AG04450 (cell line): ENCODE results near the gene MYO1A. TPM values are rescaled to one million over a fixed set of nuclear protein-coding genes. Genes with fewer than 3 reads are reported as not detected.

Experiments used
- CTCF ChIA-PET: fragments of 300-600, 350-600 bp; formaldehyde crosslinking; extraction: SDS; loops from one replicate; lab custom pipeline; 2022; ENCODE audit warnings: antibody characterized with exemption, inconsistent platforms; lab: Charles Lee
- POLR2A ChIA-PET: fragments of 350-600 bp; formaldehyde crosslinking; extraction: SDS; loops from one replicate; lab custom pipeline; 2021; ENCODE audit warnings: antibody characterized with exemption, inconsistent platforms; lab: Yijun Ruan, JAX
- DNase-seq: peaks from one replicate; pipeline ENCODE4 v3.0.0-alpha.2; 2011; ENCODE audit warnings: low read depth, low spot score
- H3K27ac ChIP-seq: one replicate; pipeline ENCODE4 v1.5.1; 2012; ENCODE audit warnings: low read depth, low read length, control low read depth
- H3K27me3 ChIP-seq: one replicate; pipeline ENCODE4 v1.6.0; 2012; ENCODE audit warnings: low read length; ENCODE audit not compliant: control insufficient read depth, insufficient read depth
- H3K4me3 ChIP-seq: 2 replicates; pipeline ENCODE4 v1.5.1; 2011; ENCODE audit warnings: mild to moderate bottlenecking, low read depth, low read length, control low read depth
- H3K9me3 ChIP-seq: 2 replicates; pipeline ENCODE4 v1.5.1; 2012; ENCODE audit warnings: low read length; ENCODE audit not compliant: control insufficient read depth, insufficient read depth
- polyA plus RNA-seq: library from polyadenylated mRNA; depleted of rRNA; stranded (reverse); fragments of >200 nt; gene quantifications from 2 replicates; pipeline ENCODE4 v1.2.3, GENCODE V29; 2011
- TF ChIP-seq, protein P1 (sequence below): IDR thresholded peaks from 2 replicates; pipeline ENCODE4 v1.5.1; 2011; ENCODE audit warnings: low read depth, low read length, control low read depth, inconsistent platforms

The MYO1A gene
- polyA plus RNA-seq, 1 experiment, result not detected

GRCh38 chr12:56993346-56993745 lies 56.6 kb downstream of the MYO1A start:
- Histone ChIP-seq H3K4me3 (no peak overlapping the region), H3K27ac (no peak overlapping the region), H3K9me3 (no peaks in the 10 kb centered on the region), H3K27me3 (peaks cover 3% of the 10 kb centered on the region)
- POLR2A ChIA-PET, result no interaction called here
- TF ChIP-seq, protein P1, sequence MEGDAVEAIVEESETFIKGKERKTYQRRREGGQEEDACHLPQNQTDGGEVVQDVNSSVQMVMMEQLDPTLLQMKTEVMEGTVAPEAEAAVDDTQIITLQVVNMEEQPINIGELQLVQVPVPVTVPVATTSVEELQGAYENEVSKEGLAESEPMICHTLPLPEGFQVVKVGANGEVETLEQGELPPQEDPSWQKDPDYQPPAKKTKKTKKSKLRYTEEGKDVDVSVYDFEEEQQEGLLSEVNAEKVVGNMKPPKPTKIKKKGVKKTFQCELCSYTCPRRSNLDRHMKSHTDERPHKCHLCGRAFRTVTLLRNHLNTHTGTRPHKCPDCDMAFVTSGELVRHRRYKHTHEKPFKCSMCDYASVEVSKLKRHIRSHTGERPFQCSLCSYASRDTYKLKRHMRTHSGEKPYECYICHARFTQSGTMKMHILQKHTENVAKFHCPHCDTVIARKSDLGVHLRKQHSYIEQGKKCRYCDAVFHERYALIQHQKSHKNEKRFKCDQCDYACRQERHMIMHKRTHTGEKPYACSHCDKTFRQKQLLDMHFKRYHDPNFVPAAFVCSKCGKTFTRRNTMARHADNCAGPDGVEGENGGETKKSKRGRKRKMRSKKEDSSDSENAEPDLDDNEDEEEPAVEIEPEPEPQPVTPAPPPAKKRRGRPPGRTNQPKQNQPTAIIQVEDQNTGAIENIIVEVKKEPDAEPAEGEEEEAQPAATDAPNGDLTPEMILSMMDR, result no peak
- CTCF ChIA-PET, result interaction anchor here (0.6 to 2.7 kb wide), 2 partner anchors 8 to 311 kb away, joined by 3 to 17 read pairs; no protein-coding TSS in a partner anchor
- no peak for DNase-seq

DNA sequence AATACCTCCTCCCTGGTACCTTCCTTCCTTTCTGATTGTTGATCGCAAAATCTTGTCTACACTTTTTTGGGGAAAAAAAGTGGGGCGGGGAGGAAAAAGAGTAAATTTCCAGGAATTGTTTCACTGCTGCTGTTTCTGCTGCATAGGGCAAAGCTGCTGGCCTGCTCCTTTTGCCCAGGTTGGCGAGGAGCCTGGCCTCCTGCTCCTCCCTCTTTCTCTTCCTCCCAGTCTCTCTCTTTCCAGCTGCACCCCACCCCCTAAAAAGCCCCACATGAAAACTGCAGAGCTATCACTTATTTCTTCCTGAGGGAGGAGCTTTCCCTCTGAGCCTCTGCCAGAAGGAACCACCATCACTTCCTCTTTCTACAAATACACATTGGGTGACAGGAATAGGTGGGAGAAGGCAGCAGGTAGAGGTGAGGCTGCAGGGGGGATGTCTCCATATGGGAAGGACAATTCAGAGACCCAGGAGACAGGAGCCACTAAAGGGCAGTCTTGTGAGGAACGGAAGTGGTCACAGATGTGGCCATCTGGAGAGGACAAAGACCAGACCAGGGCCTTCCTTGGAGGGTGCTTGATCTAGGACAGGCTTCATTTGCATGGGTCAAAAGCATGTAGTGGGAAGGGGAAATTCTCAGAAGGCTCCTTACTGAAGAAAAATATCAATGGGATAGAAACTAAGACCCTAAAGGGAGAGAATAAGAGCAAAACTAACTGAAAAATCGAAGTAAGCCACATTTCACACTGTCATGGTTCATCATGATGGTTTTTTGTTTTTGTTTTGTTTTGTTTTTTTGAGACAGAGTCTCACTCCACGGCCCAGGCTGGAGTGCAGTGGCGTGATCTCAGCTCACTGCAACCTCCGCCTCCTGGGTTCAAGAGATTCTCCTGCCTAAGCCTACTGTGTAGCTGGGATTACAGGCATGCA lies 58.3 kb downstream of the MYO1A start:
- TF ChIP-seq, protein P1, result no peak
- H3K4me3 ChIP-seq, result no peak overlapping the region
- POLR2A ChIA-PET, result no interaction called here
- H3K9me3 ChIP-seq, result no peaks in the 10 kb centered on the region
- no peak overlapping the region for H3K27ac ChIP-seq
- peaks cover 5% of the 10 kb centered on the region for H3K27me3 ChIP-seq
- DNase-seq, result no peak
- CTCF ChIA-PET, result interaction anchor here (1.0 to 2.7 kb wide), 3 partner anchors 10 to 234 kb away, joined by 3 to 17 read pairs (median 4); no protein-coding TSS in a partner anchor

DNA sequence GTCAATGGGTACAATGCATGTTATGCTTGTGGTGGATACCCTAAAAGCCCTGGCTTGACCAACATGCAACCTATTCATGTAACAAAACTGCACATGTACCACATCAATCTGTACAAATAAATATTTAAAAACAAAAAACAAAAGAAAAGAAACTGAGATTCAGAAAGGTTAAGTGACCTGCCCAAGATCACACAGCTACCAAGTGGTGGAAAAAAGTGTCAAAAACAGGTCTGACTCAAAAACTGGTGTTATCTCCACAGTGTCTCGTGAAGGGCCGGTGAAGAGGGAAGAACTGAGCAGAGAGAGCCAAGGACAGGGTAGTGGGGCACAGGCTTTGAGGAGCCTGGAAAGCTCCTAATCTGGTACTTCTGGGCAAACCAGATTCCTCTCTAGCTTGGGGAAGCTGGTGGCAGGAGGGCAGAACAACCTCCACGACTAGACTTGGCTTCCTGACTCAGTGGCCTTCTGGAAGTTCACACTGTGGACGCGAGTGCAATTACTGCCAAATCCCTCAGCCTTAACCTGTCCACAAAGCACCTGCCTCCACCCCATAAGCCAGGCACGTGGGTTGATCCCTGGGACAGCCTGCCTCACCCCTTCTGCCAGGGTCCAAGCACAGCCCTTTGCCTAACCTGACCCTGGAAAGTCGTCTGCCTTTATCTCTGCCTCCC lies 59.1 kb downstream of the MYO1A start:
- Histone ChIP-seq H3K27ac (no peak overlapping the region), H3K9me3 (no peaks in the 10 kb centered on the region), H3K27me3 (peaks cover 5% of the 10 kb centered on the region), H3K4me3 (no peak overlapping the region)
- ChIA-PET CTCF (interaction anchor here (1.0 kb wide), 1 partner anchor 11 kb away, joined by 3 read pairs; no protein-coding TSS in a partner anchor), POLR2A (no interaction called here)
- DNase-seq, result no peak
- TF ChIP-seq, protein P1, result no peak

DNA sequence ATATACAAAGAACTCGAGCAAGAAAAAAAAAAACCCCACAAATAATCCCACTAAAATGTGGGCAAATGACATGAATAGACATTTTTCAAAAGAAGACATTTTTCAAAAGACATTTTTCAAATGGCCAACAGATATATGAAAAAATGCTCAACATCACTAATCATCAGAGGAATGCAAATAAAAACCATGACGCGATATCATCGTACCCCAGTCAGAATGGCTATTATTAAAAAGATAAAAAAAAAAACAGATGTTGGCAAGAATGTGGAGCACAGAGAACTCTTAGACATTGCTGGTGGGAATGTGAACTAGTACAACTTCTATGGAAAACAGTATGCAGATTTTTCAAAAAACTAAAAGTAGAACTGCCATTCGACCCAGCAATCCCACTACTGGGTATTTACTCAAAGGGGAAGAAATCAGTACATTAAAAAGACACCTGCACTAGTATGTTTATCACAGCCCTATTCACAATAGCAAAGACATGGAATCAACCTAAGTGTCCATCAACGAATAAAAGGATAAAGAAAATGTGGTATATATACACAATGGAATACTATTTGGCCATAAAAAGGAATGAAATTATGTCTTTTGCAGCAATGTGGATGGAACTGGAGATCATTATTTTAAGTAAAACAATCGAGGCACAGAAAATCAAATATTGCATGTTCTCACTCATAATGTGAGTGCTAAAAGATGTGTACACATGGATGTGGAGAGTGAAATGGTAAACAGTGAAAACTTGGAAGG lies 59.9 kb downstream of the MYO1A start:
- no peak overlapping the region for H3K4me3 ChIP-seq
- no peak overlapping the region for H3K27ac ChIP-seq
- POLR2A ChIA-PET, result no interaction called here
- TF ChIP-seq, protein P1, result no peak
- CTCF ChIA-PET, result interaction anchor here (1.0 to 4.3 kb wide), 4 partner anchors 12 to 231 kb away, joined by 3 to 66 read pairs (median 34); partner anchors contain the start of gene HSD17B6
- no peak for DNase-seq
- H3K27me3 ChIP-seq, result peaks cover 5% of the 10 kb centered on the region
- no peaks in the 10 kb centered on the region for H3K9me3 ChIP-seq
